Activated T-helper 1 cell treated with anti-CD3 and anti-CD28 coated beads, Interleukin-12 subunit alpha, Interleukin-12 subunit beta, Interleukin-2, Interleukin-4 antibody, amounts not matched to agents 30 ng/mL and 10 ng/mL and 1 ng/mL, durations not matched to agents 14 hours and 24 hours and 36 hours (primary cell): Measurements from ENCODE around the gene YAP1. TPM values are rescaled to one million over a fixed set of nuclear protein-coding genes. Genes with fewer than 3 reads are reported as not detected.

Experiments used
- DNase-seq: peaks from one replicate; pipeline ENCODE4 v3.0.0; 2021; ENCODE audit warnings: low spot score
- H3K27ac Mint-ChIP-seq: one replicate; pipeline ENCODE4 v1.8.0; 2021; ENCODE audit warnings: mild to moderate bottlenecking, mixed read lengths
- H3K27me3 Mint-ChIP-seq: one replicate; pipeline ENCODE4 v1.8.0; 2022; ENCODE audit warnings: mild to moderate bottlenecking, moderate library complexity, mixed read lengths; ENCODE audit not compliant: insufficient read depth
- H3K36me3 Mint-ChIP-seq: one replicate; pipeline ENCODE4 v1.8.0; 2021; ENCODE audit warnings: low read depth, mixed read lengths
- H3K4me1 Mint-ChIP-seq: one replicate; pipeline ENCODE4 v1.8.0; 2021; ENCODE audit warnings: low read depth, mixed read lengths
- H3K4me3 Mint-ChIP-seq: one replicate; pipeline ENCODE4 v1.8.0; 2021; ENCODE audit warnings: mild to moderate bottlenecking, moderate library complexity, mixed read lengths
- H3K9me3 Mint-ChIP-seq: one replicate; pipeline ENCODE4 v1.8.0; 2021; ENCODE audit warnings: mixed read lengths
- intact Hi-C: fragments of 100-400 bp; cut with micrococcal nuclease; formaldehyde crosslinking; loops from one replicate; pipeline ENCODE4 v1.15.1; 2024
- total RNA-seq: library from RNA; stranded (reverse); gene quantifications from 2 replicates; pipeline ENCODE4 v1.2.3, GENCODE V29; 2022

The YAP1 gene
- total RNA-seq, 1 donor from 2014 or later, result 0.10 TPM

GRCh38 chr11:102108734-102109440 lies 1.4 kb upstream of the YAP1 start:
- intact Hi-C loops, result loop anchor here (5.0 kb wide), 1 partner anchor 163 kb away; no protein-coding TSS in a partner anchor
- Mint-ChIP-seq H3K4me1 (peaks cover 7% of the 10 kb centered on the region), H3K9me3 (no peaks in the 10 kb centered on the region), H3K27ac (no peak overlapping the region), H3K4me3 (peak overlapping the region; percentile 83), H3K36me3 (no peaks in the 10 kb centered on the region), H3K27me3 (peaks cover 57% of the 10 kb centered on the region)
- DNase-seq, result no peak

GRCh38 chr11:102110761-102111010 lies 439 bp downstream of the YAP1 start:
- Mint-ChIP-seq H3K36me3 (no peaks in the 10 kb centered on the region), H3K27me3 (peaks cover 69% of the 10 kb centered on the region), H3K27ac (no peak overlapping the region), H3K9me3 (no peaks in the 10 kb centered on the region), H3K4me3 (no peak overlapping the region), H3K4me1 (peaks cover 7% of the 10 kb centered on the region)
- intact Hi-C loops, result loop anchor here (5.0 kb wide), 1 partner anchor 193 kb away; the partner anchor contains the start of genes ANGPTL5 and CEP126
- no peak for DNase-seq

GRCh38 chr11:102111011-102111786 lies 952 bp downstream of the YAP1 start:
- peak; percentile 1 for DNase-seq
- Mint-ChIP-seq H3K4me1 (peaks cover 7% of the 10 kb centered on the region), H3K36me3 (no peaks in the 10 kb centered on the region), H3K9me3 (no peaks in the 10 kb centered on the region), H3K27me3 (peaks cover 70% of the 10 kb centered on the region), H3K27ac (no peak overlapping the region), H3K4me3 (peak overlapping the region; percentile 82)
- intact Hi-C loops, result loop anchor here (5.0 kb wide), 1 partner anchor 194 kb away; the partner anchor contains the start of genes ANGPTL5 and CEP126

DNA sequence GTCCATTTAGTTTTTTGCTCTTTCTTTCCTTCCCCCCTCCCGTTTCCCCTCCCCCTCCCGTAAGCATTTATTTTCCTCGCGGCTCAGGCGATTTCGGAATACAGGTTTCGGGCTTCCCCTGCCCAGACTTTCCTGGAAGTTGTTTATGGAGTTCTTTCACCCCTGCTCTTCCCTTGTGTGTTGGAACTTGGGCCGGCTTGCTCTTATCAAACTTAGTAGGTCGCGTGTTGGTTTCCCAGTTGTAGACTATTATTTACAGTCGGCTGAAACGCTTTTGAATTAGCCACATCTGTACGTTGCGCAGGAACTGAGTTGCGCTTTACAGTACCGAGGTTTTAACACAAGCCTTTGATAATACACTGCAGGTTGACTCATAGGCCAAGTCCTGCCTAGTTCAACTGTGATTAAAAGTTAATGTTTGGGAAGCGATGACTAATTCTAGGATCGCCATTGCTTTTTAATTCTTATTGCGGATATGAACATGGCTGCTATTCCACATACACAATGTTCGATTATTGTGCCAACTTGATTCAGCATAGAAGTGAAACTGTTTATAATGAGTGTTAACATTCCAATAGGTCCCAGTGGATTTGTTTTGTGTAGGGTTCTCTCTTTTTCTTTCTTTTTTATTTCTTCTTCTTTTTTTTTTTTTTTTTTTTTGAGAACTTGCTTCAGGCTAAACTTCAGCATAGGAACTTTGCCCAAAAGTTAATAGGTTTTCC lies 1.7 kb downstream of the YAP1 start:
- Mint-ChIP-seq H3K4me1 (peaks cover 7% of the 10 kb centered on the region), H3K9me3 (no peaks in the 10 kb centered on the region), H3K4me3 (peak overlapping the region; percentile 82), H3K27ac (no peak overlapping the region), H3K36me3 (no peaks in the 10 kb centered on the region), H3K27me3 (peaks cover 72% of the 10 kb centered on the region)
- intact Hi-C loops, result loop anchor here (5.0 kb wide), 1 partner anchor 195 kb away; the partner anchor contains the start of genes ANGPTL5 and CEP126
- no peak for DNase-seq

- H3K4me1 Mint-ChIP-seq, result peaks cover 7% of the 10 kb centered on the region
- no peaks in the 10 kb centered on the region for H3K9me3 Mint-ChIP-seq
- intact Hi-C loops, result loop anchor here (5.0 kb wide), 1 partner anchor 195 kb away; the partner anchor contains the start of genes ANGPTL5 and CEP126
- peaks cover 73% of the 10 kb centered on the region for H3K27me3 Mint-ChIP-seq
- DNase-seq, result no peak
- H3K27ac Mint-ChIP-seq, result no peak overlapping the region
- H3K36me3 Mint-ChIP-seq, result no peaks in the 10 kb centered on the region
- peak overlapping the region; percentile 15 for H3K4me3 Mint-ChIP-seq
Observed at GRCh38 chr11:102112509-102112821, 2.2 kb downstream of the YAP1 start.

DNA sequence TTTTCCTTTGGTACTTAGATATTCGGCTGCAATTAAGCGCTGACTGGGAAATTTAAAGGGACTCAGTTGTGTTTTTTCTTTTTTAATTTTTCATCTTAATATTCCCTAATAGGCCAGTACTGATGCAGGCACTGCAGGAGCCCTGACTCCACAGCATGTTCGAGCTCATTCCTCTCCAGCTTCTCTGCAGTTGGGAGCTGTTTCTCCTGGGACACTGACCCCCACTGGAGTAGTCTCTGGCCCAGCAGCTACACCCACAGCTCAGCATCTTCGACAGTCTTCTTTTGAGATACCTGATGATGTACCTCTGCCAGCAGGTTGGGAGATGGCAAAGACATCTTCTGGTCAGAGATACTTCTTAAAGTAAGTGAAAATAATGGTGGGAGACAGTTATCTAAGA lies 3.8 kb downstream of the YAP1 start:
- H3K4me3 Mint-ChIP-seq, result no peak overlapping the region
- DNase-seq, result no peak
- no peak overlapping the region for H3K27ac Mint-ChIP-seq
- H3K4me1 Mint-ChIP-seq, result peaks cover 7% of the 10 kb centered on the region
- no peaks in the 10 kb centered on the region for H3K36me3 Mint-ChIP-seq
- intact Hi-C loops, result loop anchor here (5.0 kb wide), 1 partner anchor 197 kb away; the partner anchor contains the start of genes ANGPTL5 and CEP126
- H3K27me3 Mint-ChIP-seq, result peaks cover 60% of the 10 kb centered on the region
- H3K9me3 Mint-ChIP-seq, result no peaks in the 10 kb centered on the region

DNA sequence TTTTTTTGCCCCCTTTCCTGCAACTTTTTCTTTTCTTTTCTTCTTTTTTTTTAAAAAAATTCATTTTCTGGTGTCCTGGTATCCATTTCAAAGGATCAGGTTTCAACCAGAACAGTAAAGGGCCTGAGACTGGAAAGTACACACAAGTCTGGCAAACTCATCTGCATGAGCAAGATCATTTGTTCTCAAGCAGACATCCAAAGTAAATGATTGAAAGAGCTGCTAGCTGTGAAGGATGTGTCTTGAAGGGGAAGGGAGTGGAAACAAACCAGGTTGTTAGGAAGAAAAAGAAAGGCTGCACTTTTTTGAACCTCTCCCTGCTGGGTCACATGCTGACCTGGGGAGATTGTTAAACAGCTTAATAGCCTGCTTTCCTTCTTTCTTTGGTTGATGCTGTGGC lies 5.3 kb downstream of the YAP1 start:
- Mint-ChIP-seq H3K27me3 (peaks cover 50% of the 10 kb centered on the region), H3K36me3 (no peaks in the 10 kb centered on the region), H3K9me3 (no peaks in the 10 kb centered on the region), H3K27ac (no peak overlapping the region), H3K4me1 (peaks cover 7% of the 10 kb centered on the region), H3K4me3 (no peak overlapping the region)
- DNase-seq, result no peak
- intact Hi-C loops, result no loop called here

GRCh38 chr11:102116453-102117205 lies 6.4 kb downstream of the YAP1 start:
- intact Hi-C loops, result no loop called here
- H3K27me3 Mint-ChIP-seq, result peaks cover 48% of the 10 kb centered on the region
- H3K4me1 Mint-ChIP-seq, result peaks cover 6% of the 10 kb centered on the region
- no peak overlapping the region for H3K27ac Mint-ChIP-seq
- H3K9me3 Mint-ChIP-seq, result no peaks in the 10 kb centered on the region
- no peak for DNase-seq
- H3K36me3 Mint-ChIP-seq, result no peaks in the 10 kb centered on the region
- no peak overlapping the region for H3K4me3 Mint-ChIP-seq

- H3K9me3 Mint-ChIP-seq, result no peaks in the 10 kb centered on the region
- no peaks in the 10 kb centered on the region for H3K36me3 Mint-ChIP-seq
- H3K27ac Mint-ChIP-seq, result no peak overlapping the region
- no peak for DNase-seq
- peaks cover 39% of the 10 kb centered on the region for H3K27me3 Mint-ChIP-seq
- intact Hi-C loops, result no loop called here
- H3K4me3 Mint-ChIP-seq, result no peak overlapping the region
- no peaks in the 10 kb centered on the region for H3K4me1 Mint-ChIP-seq
Observed at GRCh38 chr11:102117472-102118113, 7.3 kb downstream of the YAP1 start.

DNA sequence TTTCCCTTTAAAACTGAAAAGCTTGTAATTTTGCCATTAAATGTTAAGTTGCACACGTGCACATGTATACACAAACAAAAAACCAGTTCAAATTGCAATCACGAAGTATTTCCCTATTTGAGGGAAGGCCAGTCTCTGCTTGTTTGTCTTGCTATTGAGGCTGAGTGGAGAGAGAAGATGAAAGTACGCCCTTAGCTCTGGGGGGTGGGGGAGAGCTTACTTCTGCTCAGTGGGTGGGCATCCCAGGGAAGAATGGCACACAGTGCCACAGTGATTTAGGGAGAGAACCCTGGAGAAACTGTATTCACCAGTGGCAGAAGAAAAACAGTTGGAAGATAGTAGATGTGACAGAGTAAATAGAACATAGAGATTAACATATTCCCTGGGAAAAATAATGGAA lies 8.7 kb downstream of the YAP1 start:
- Mint-ChIP-seq H3K27me3 (peaks cover 31% of the 10 kb centered on the region), H3K4me1 (no peaks in the 10 kb centered on the region), H3K27ac (no peak overlapping the region), H3K9me3 (no peaks in the 10 kb centered on the region), H3K4me3 (no peak overlapping the region), H3K36me3 (no peaks in the 10 kb centered on the region)
- intact Hi-C loops, result no loop called here
- DNase-seq, result no peak

DNA sequence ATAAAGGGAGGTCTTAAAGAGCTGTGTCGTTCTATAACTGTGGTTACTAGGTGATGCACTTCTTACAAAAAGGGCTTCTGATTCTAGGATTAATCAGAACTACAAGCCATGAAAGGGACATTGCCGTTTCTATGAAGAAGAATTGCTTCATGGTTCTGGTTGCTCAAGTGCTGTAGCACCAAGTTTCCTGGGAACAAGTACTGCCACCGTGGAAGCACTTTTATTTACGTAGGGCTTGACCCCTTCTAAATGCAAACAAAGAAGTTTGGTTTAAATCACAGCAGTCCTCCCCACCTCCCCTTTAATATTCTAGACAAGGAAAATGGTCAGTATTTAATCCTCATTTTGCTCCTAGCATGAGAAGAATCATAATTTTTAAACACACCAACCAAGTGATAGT lies 9.8 kb downstream of the YAP1 start:
- no peaks in the 10 kb centered on the region for H3K4me1 Mint-ChIP-seq
- H3K27ac Mint-ChIP-seq, result no peak overlapping the region
- no peaks in the 10 kb centered on the region for H3K36me3 Mint-ChIP-seq
- no peaks in the 10 kb centered on the region for H3K9me3 Mint-ChIP-seq
- H3K27me3 Mint-ChIP-seq, result peaks cover 23% of the 10 kb centered on the region
- no peak for DNase-seq
- intact Hi-C loops, result no loop called here
- no peak overlapping the region for H3K4me3 Mint-ChIP-seq

DNA sequence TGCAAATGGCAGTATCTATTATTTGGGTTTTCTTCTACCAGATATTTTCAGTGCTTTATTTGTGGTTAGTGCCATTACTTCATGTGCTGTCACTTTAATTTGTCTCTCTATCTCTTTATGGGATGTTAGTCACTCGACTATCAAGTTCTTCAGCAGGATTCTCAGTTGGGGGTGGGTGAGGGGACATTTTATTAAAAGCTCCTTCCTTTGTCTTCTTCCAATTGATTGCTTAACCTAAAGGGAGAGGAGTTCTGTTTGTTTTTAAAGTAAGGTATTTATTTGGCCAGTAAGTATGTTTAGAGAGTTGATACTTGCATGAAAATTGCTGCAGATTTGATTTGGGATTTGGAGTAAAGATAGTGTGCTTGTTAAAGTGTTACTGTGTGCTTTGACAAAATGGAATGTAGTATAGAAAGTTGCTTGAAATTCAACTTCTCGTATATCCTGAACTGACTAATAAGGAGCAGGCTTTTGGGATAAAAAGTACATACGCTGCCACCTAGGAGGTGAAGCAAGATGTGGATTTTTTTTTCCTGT lies 10.3 kb downstream of the YAP1 start:
- Mint-ChIP-seq H3K27me3 (peaks cover 18% of the 10 kb centered on the region), H3K4me1 (no peaks in the 10 kb centered on the region), H3K36me3 (no peaks in the 10 kb centered on the region), H3K27ac (no peak overlapping the region), H3K4me3 (no peak overlapping the region), H3K9me3 (no peaks in the 10 kb centered on the region)
- intact Hi-C loops, result no loop called here
- DNase-seq, result no peak
